Caki2 (cell line): Measurements from ENCODE around the gene FAM76B. TPM values are rescaled to one million over a fixed set of nuclear protein-coding genes. Genes with fewer than 3 reads are reported as not detected.

Experiments used
- total RNA-seq: library from RNA; depleted of rRNA; stranded (reverse); fragments of >200 nt; shearing (Covaris generic); gene quantifications from 2 replicates; pipeline ENCODE4 v1.2.3, GENCODE V29; 2014; ENCODE audit warnings: low replicate concordance; rRNA removed

The FAM76B gene
- total RNA-seq, 1 experiment from 2014 or later = 8.9 TPM

Other genes with a start within 250 kb of the FAM76B start
- 30.1 and 30.2 TPM in 2 replicates for gene CEP57, start 716 bp upstream of the FAM76B start, total RNA-seq
- gene MTMR2, start 134.3 kb upstream of the FAM76B start, total RNA-seq = 24.8 and 36.6 TPM in 2 replicates